Vagina (tissue), 2 donors: ENCODE results near the gene CSMD2.

Experiments
- POLR2A ChIP-seq, 2 donors: fragments of 450-650 bp; IDR thresholded peaks; one replicate each; pipeline ENCODE4 v1.6.1; 2017; ENCODE audit warnings: antibody characterized with exemption in 2 of 2, mild to moderate bottlenecking in 2 of 2, moderate library complexity in 2 of 2
- POLR2AphosphoS5 ChIP-seq, 2 donors: sonication (generic); formaldehyde crosslinking; IDR thresholded peaks; one replicate each; pipeline ENCODE4 v1.9.0; 2017; ENCODE audit warnings: antibody characterized with exemption in 2 of 2, mild to moderate bottlenecking in 2 of 2, low read depth in 1 of 2; ENCODE audit not compliant: insufficient read depth in 1 of 2
- TF ChIP-seq, protein P1 (sequence below), 3 experiments: fragments of 450-650 bp in 2 of 3; fragments of 200-600 bp in 1 of 3; sonication (generic) in 1 of 3; IDR thresholded peaks; one replicate each; pipeline ENCODE4 v1.5.1; 2017 to 2019; ENCODE audit warnings: antibody characterized with exemption in 3 of 3, mild to moderate bottlenecking in 2 of 3, moderate library complexity in 2 of 3

DNA sequence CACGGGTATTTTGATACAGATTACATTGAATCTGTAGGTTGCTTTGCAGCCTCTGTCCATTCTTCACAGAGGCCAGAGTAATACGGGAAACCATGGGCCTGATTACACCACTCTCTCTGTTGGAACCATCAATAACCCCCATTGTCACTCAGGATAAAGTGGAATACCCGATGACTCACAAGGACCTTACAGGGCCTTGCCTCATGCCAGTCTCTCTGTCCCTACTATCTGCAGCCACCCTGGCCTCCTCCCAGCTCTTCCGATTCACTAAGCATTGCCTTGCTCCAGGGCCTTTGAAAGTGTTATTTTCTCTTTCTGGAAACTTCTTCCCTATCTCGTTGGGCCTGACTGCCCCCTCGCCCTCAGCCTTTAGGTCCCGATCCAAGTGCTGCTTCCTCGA, 239.4 kb downstream of the CSMD2 start:
- TF ChIP-seq, protein P1, sequence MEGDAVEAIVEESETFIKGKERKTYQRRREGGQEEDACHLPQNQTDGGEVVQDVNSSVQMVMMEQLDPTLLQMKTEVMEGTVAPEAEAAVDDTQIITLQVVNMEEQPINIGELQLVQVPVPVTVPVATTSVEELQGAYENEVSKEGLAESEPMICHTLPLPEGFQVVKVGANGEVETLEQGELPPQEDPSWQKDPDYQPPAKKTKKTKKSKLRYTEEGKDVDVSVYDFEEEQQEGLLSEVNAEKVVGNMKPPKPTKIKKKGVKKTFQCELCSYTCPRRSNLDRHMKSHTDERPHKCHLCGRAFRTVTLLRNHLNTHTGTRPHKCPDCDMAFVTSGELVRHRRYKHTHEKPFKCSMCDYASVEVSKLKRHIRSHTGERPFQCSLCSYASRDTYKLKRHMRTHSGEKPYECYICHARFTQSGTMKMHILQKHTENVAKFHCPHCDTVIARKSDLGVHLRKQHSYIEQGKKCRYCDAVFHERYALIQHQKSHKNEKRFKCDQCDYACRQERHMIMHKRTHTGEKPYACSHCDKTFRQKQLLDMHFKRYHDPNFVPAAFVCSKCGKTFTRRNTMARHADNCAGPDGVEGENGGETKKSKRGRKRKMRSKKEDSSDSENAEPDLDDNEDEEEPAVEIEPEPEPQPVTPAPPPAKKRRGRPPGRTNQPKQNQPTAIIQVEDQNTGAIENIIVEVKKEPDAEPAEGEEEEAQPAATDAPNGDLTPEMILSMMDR (IDR thresholded peaks at IDR 0.05) = no peak
- no peak for TF ChIP-seq POLR2A (IDR thresholded peaks at IDR 0.05)
- no peak for TF ChIP-seq POLR2AphosphoS5 (IDR thresholded peaks at IDR 0.05; ENCODE audit: insufficient read depth in 1 of 2, low read depth in 1 of 2)
